Fibroblast of lung (primary cell): ENCODE results near the gene WDR64. TPM values are rescaled to one million over a fixed set of nuclear protein-coding genes. Genes with fewer than 3 reads are reported as not detected.
A peak's percentile ranks its signal among the peaks of the same experiment; 100 is the strongest.

Experiments
- DNase-seq, 2 donors: peaks; one replicate each; pipeline versions ENCODE4 v3.0.0 to v3.0.0-alpha.2; 2010; ENCODE audit warnings: low read depth in 2 of 2
- H2AFZ ChIP-seq: 2 replicates; pipeline ENCODE4 v1.5.1; 2012; ENCODE audit warnings: low read length, control low read depth, inconsistent platforms
- H3K27ac ChIP-seq: 2 replicates; pipeline ENCODE4 v1.5.1; 2011; ENCODE audit warnings: low read length, control low read depth; ENCODE audit not compliant: insufficient read depth
- H3K27me3 ChIP-seq: 2 replicates; pipeline ENCODE4 v1.5.1; 2011; ENCODE audit warnings: mild to moderate bottlenecking, low read length; ENCODE audit not compliant: control insufficient read depth, insufficient read depth
- H3K36me3 ChIP-seq: 2 replicates; pipeline ENCODE4 v1.5.1; 2011; ENCODE audit warnings: low read length; ENCODE audit not compliant: control insufficient read depth, insufficient read depth
- H3K4me1 ChIP-seq: 2 replicates; pipeline ENCODE4 v1.5.1; 2011; ENCODE audit warnings: low read length; ENCODE audit not compliant: control insufficient read depth, insufficient read depth; ENCODE audit errors: extremely low read depth
- H3K4me2 ChIP-seq: 2 replicates; pipeline ENCODE4 v1.5.1; 2011; ENCODE audit warnings: low read length, control low read depth; ENCODE audit not compliant: insufficient read depth; ENCODE audit errors: extremely low read depth
- H3K4me3 ChIP-seq, 4 experiments: fragments of 200-600 bp in 1 of 4; sonication (generic) in 1 of 4; replicated peaks in 1 of 4; 2 replicates each; pipeline ENCODE4 v1.5.1; 2011 to 2016; ENCODE audit warnings: low read length in 4 of 4, low read depth in 3 of 4, mild to moderate bottlenecking in 3 of 4, control low read depth in 2 of 4, inconsistent platforms in 1 of 4, mixed read lengths in 1 of 4; ENCODE audit not compliant: insufficient read depth in 1 of 4; ENCODE audit errors: control extremely low read depth in 1 of 4
- H3K79me2 ChIP-seq: 2 replicates; pipeline ENCODE4 v1.5.1; 2012; ENCODE audit warnings: mild to moderate bottlenecking, low read length, inconsistent platforms; ENCODE audit not compliant: control insufficient read depth, insufficient read depth
- H3K9ac ChIP-seq: 2 replicates; pipeline ENCODE4 v1.5.1; 2011; ENCODE audit warnings: mild to moderate bottlenecking, low read length, control low read depth; ENCODE audit not compliant: insufficient read depth
- H3K9me3 ChIP-seq: 2 replicates; pipeline ENCODE4 v1.5.1; 2012; ENCODE audit warnings: low read depth, low read length; ENCODE audit not compliant: control insufficient read depth, insufficient read depth
- H4K20me1 ChIP-seq: 2 replicates; pipeline ENCODE4 v1.5.1; 2011; ENCODE audit warnings: low read length; ENCODE audit not compliant: control insufficient read depth, insufficient read depth; ENCODE audit errors: extremely low read depth
- EZH2 ChIP-seq: IDR thresholded peaks from 2 replicates; pipeline ENCODE4 v1.5.1; 2012; ENCODE audit warnings: low read length, control low read depth, mild to moderate bottlenecking; ENCODE audit errors: missing control alignments
- polyA plus RNA-seq, 2 donors: library from polyadenylated mRNA; depleted of rRNA in 1 of 2; stranded (reverse) in 1 of 2; unstranded in 1 of 2; fragments of >200 nt; gene quantifications; 2 replicates each; pipeline ENCODE4 v1.2.1, GENCODE V29; 2011 to 2012; ENCODE audit warnings: missing spikeins in 1 of 2
- total RNA-seq: library from RNA; depleted of rRNA; stranded (reverse); fragments of >200 nt; gene quantifications from 2 replicates; pipeline ENCODE4 v1.2.1, GENCODE V29; 2014
- TF ChIP-seq, protein P1 (sequence below), 2 donors: IDR thresholded peaks in 1 of 2; conservative IDR thresholded peaks in 1 of 2; 1 replicate in 1 of 2; 2 replicates in 1 of 2; pipeline ENCODE4 v1.5.1; 2011 to 2012; ENCODE audit warnings: low read length in 2 of 2, control low read depth in 1 of 2, inconsistent platforms in 1 of 2, low read depth in 1 of 2, mild to moderate bottlenecking in 1 of 2

Gene WDR64
- total and polyA plus RNA-seq, 2 donors (not counting 1 experiment from before 2014, with no cell fraction given): not detected

DNA sequence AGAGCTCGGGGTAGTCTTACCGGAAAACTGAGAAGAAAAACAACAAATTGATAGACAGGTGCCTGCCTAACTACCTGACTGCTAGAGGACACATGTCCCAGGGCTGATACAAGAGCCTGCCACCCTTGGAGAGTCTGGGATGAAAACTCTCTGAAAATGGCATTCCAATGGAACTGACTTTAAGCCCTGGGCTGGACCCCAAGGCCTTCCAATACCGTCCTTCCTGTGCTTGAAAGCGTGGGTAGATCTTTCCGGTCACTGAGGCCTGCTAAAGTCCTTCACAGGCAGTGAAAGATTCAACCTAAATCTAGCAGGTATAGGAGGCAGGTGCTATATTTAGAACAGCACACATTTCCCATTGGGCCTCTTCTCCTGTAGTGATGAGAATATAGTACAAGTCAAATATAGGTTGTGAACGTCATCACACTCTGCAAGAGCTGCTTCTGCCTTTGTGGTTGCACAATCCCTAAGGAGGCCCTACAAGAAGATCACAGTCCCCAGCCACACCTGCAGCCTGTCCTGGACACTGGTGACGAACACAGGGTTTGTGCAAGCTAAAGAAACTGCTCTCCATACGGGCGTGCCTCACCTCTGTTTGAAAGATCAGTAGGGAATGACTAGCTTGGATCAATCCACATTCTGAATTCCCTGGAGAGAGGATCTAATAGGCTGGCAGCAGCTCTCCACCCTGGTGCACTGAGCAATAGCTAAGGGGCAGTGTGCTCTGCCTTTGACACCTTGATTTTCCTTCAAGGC, 11.0 kb upstream of the WDR64 start:
- Histone ChIP-seq H3K4me1 (peaks cover 3% of the 10 kb centered on the region), H3K27ac (no peak overlapping the region), H3K9ac (no peak overlapping the region), H3K4me3 (peak overlapping the region in 1 of 4 experiments; percentile 58), H3K79me2 (peaks cover 16% of the 10 kb centered on the region), H4K20me1 (no peaks in the 10 kb centered on the region), H3K27me3 (no peaks in the 10 kb centered on the region), H3K9me3 (no peaks in the 10 kb centered on the region), H3K4me2 (peak overlapping the region; percentile 66), H2AFZ (peak overlapping the region; percentile 87), H3K36me3 (no peaks in the 10 kb centered on the region)
- no peak for DNase-seq
- no peak for TF ChIP-seq EZH2
- TF ChIP-seq, protein P1, sequence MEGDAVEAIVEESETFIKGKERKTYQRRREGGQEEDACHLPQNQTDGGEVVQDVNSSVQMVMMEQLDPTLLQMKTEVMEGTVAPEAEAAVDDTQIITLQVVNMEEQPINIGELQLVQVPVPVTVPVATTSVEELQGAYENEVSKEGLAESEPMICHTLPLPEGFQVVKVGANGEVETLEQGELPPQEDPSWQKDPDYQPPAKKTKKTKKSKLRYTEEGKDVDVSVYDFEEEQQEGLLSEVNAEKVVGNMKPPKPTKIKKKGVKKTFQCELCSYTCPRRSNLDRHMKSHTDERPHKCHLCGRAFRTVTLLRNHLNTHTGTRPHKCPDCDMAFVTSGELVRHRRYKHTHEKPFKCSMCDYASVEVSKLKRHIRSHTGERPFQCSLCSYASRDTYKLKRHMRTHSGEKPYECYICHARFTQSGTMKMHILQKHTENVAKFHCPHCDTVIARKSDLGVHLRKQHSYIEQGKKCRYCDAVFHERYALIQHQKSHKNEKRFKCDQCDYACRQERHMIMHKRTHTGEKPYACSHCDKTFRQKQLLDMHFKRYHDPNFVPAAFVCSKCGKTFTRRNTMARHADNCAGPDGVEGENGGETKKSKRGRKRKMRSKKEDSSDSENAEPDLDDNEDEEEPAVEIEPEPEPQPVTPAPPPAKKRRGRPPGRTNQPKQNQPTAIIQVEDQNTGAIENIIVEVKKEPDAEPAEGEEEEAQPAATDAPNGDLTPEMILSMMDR (conservative IDR thresholded peaks at IDR 0.05 in 1 of 2, IDR thresholded peaks at IDR 0.05 in 1 of 2; ENCODE audit: low read depth in 1 of 2, low read length in 2 of 2): no peak

- H2AFZ ChIP-seq: no peak overlapping the region
- no peak overlapping the region for H3K4me3 ChIP-seq
- no peaks in the 10 kb centered on the region for H3K27me3 ChIP-seq
- no peaks in the 10 kb centered on the region for H3K36me3 ChIP-seq
- H4K20me1 ChIP-seq: no peaks in the 10 kb centered on the region
- H3K79me2 ChIP-seq: peaks cover 16% of the 10 kb centered on the region
- TF ChIP-seq, protein P1 (conservative IDR thresholded peaks at IDR 0.05 in 1 of 2, IDR thresholded peaks at IDR 0.05 in 1 of 2; ENCODE audit: low read depth in 1 of 2, low read length in 2 of 2): no peak
- TF ChIP-seq EZH2: no peak
- no peaks in the 10 kb centered on the region for H3K4me1 ChIP-seq
- H3K27ac ChIP-seq: no peak overlapping the region
- no peaks in the 10 kb centered on the region for H3K9me3 ChIP-seq
- no peak overlapping the region for H3K9ac ChIP-seq
- DNase-seq: peak; percentile 66 to 71
- no peak overlapping the region for H3K4me2 ChIP-seq
Observed at GRCh38 chr1:241641773-241642592, 10.1 kb upstream of the WDR64 start.

- peaks cover 14% of the 10 kb centered on the region for H3K79me2 ChIP-seq
- H3K9me3 ChIP-seq: no peaks in the 10 kb centered on the region
- H3K4me2 ChIP-seq: no peak overlapping the region
- H3K4me1 ChIP-seq: no peaks in the 10 kb centered on the region
- no peak for DNase-seq
- no peak overlapping the region for H3K9ac ChIP-seq
- no peaks in the 10 kb centered on the region for H3K36me3 ChIP-seq
- H2AFZ ChIP-seq: no peak overlapping the region
- TF ChIP-seq EZH2: no peak
- TF ChIP-seq, protein P1 (conservative IDR thresholded peaks at IDR 0.05 in 1 of 2, IDR thresholded peaks at IDR 0.05 in 1 of 2; ENCODE audit: low read depth in 1 of 2, low read length in 2 of 2): no peak
- H3K27me3 ChIP-seq: no peaks in the 10 kb centered on the region
- H4K20me1 ChIP-seq: no peaks in the 10 kb centered on the region
- no peak overlapping the region for H3K4me3 ChIP-seq
- no peak overlapping the region for H3K27ac ChIP-seq
Observed at GRCh38 chr1:241642593-241642944, 9.5 kb upstream of the WDR64 start.
